K562 (cell line): ENCODE data around the gene ZDHHC8. TPM values are rescaled to one million over a fixed set of nuclear protein-coding genes. Genes with fewer than 3 reads are reported as not detected.

Source experiments
- C11orf30 ChIP-seq: fragments of 450-650 bp; IDR thresholded peaks from 2 replicates; pipeline ENCODE4 v1.6.1; 2016; ENCODE audit warnings: low read depth, mild to moderate bottlenecking
- DNMT1 ChIP-seq: fragments of 450-650 bp; IDR thresholded peaks from 2 replicates; pipeline ENCODE4 v1.6.1; 2016; ENCODE audit warnings: antibody characterized with exemption, mild to moderate bottlenecking
- GABPB2 ChIP-seq: fragments of 250-450 bp; sonication (Bioruptor Pico); conservative IDR thresholded peaks from 2 replicates; pipeline ENCODE4 v1.5.1; 2021; ENCODE audit warnings: mild to moderate bottlenecking
- HMGXB4 ChIP-seq: sonication (generic); formaldehyde crosslinking; IDR thresholded peaks from 2 replicates; pipeline ENCODE4 v1.8.1; 2023; ENCODE audit warnings: mild to moderate bottlenecking, missing genetic modification reagents
- IRF2 ChIP-seq: sonication (generic); formaldehyde crosslinking; IDR thresholded peaks from 2 replicates; pipeline ENCODE4 v1.8.1; 2022; ENCODE audit warnings: mild to moderate bottlenecking, missing genetic modification reagents
- KDM5B ChIP-seq: fragments of 200-600 bp; sonication (generic); IDR thresholded peaks from 2 replicates; pipeline ENCODE4 v1.6.1; 2012; ENCODE audit warnings: low read depth, mild to moderate bottlenecking, moderate library complexity, low read length, control low read depth, inconsistent platforms; ENCODE audit not compliant: insufficient replicate concordance
- MBD2 ChIP-seq: sonication (generic); IDR thresholded peaks from 2 replicates; pipeline ENCODE4 v1.6.1; 2016; ENCODE audit warnings: low read depth, borderline replicate concordance
- PPARD ChIP-seq: fragments of 250-450 bp; sonication (Bioruptor Pico); IDR thresholded peaks from 2 replicates; pipeline ENCODE4 v1.8.0; 2022; ENCODE audit warnings: inconsistent platforms, mild to moderate bottlenecking, moderate library complexity
- SMAD1 ChIP-seq: fragments of 150-350 bp; IDR thresholded peaks from 2 replicates; pipeline ENCODE4 v1.6.1; 2014; ENCODE audit warnings: low read length, low read depth; ENCODE audit not compliant: partially characterized antibody
- SMC3 ChIP-seq: conservative IDR thresholded peaks from 2 replicates; pipeline ENCODE4 v1.6.1; 2011; ENCODE audit warnings: low read depth, low read length, improper control_type of control experiment; ENCODE audit not compliant: insufficient read depth
- SNRNP70 ChIP-seq: fragments of 200-400 bp; formaldehyde crosslinking; optimal IDR thresholded peaks from 2 replicates; pipeline ENCODE3; 2017; ENCODE audit warnings: low read depth, low read length
- U2AF1 ChIP-seq: fragments of 200-400 bp; formaldehyde crosslinking; optimal IDR thresholded peaks from 2 replicates; pipeline ENCODE3; 2017; ENCODE audit warnings: mild to moderate bottlenecking, low read depth, low read length, moderate library complexity
- ZNF263 ChIP-seq: sonication (generic); formaldehyde crosslinking; IDR thresholded peaks from 2 replicates; pipeline ENCODE4 v1.8.0; 2022; ENCODE audit warnings: mild to moderate bottlenecking, missing genetic modification reagents, borderline replicate concordance
- ZNF436 ChIP-seq: fragments of 250-450, 450-650 bp; sonication (Bioruptor Pico); formaldehyde crosslinking; IDR thresholded peaks from 2 replicates; pipeline ENCODE4 v1.7.0; 2020; ENCODE audit warnings: mild to moderate bottlenecking
- ZNF449 ChIP-seq: fragments of 250-450 bp; sonication (Bioruptor Pico); IDR thresholded peaks from 2 replicates; pipeline ENCODE4 v1.8.0; 2022; ENCODE audit warnings: moderate library complexity, mild to moderate bottlenecking, inconsistent platforms
- ZNF717 ChIP-seq: fragments of 250-450 bp; sonication (Bioruptor Pico); IDR thresholded peaks from 2 replicates; pipeline ENCODE4 v1.5.0; 2021
- ZSCAN32 ChIP-seq: fragments of 450-650 bp; formaldehyde crosslinking; IDR thresholded peaks from 2 replicates; pipeline ENCODE4 v1.4.0; 2020; ENCODE audit warnings: mild to moderate bottlenecking, moderate library complexity
- polyA plus RNA-seq, 8 experiments: library from polyadenylated mRNA; depleted of rRNA in 4 of 8; stranded (reverse) in 5 of 8; unstranded in 3 of 8; fragments of >200 nt; fragmentation: Nextera tagmentation in 2 of 8; fragmentation: Illumina TruSeq in 1 of 8; extraction: Ambion mirVana in 2 of 8; extraction: Trizol in 1 of 8; gene quantifications; 2 replicates each; pipeline versions ENCODE4 v1.2.1 to v1.2.3, GENCODE V29; 2011 to 2014; ENCODE audit warnings: inconsistent platforms in 1 of 8, missing spikeins in 1 of 8
- total RNA-seq, 7 experiments: library from RNA; depleted of rRNA in 6 of 7; stranded (reverse); fragments of >200 nt in 6 of 7; fragmentation: Illumina TruSeq in 2 of 7; extraction: Trizol in 2 of 7; gene quantifications; 2 replicates each; pipeline versions ENCODE4 v1.2.1 to v1.2.3, GENCODE V29; 2011 to 2021; ENCODE audit warnings: low replicate concordance in 1 of 7
- TF ChIP-seq, protein P1 (sequence below): fragments of 250-450 bp; sonication (Bioruptor Pico); IDR thresholded peaks from 2 replicates; pipeline ENCODE4 v1.5.0; 2021; ENCODE audit warnings: mild to moderate bottlenecking, moderate library complexity
- TF ChIP-seq, protein P2 (sequence below): sonication (generic); formaldehyde crosslinking; IDR thresholded peaks from 2 replicates; pipeline ENCODE4 v1.8.1; 2022; ENCODE audit warnings: missing genetic modification reagents

Gene ZDHHC8
- total and polyA plus RNA-seq, 9 of the 15 experiments (the other 6 are each of a cell fraction or from before 2014, with no cell fraction given): 0.04 to 109 (median 16.4) TPM

DNA sequence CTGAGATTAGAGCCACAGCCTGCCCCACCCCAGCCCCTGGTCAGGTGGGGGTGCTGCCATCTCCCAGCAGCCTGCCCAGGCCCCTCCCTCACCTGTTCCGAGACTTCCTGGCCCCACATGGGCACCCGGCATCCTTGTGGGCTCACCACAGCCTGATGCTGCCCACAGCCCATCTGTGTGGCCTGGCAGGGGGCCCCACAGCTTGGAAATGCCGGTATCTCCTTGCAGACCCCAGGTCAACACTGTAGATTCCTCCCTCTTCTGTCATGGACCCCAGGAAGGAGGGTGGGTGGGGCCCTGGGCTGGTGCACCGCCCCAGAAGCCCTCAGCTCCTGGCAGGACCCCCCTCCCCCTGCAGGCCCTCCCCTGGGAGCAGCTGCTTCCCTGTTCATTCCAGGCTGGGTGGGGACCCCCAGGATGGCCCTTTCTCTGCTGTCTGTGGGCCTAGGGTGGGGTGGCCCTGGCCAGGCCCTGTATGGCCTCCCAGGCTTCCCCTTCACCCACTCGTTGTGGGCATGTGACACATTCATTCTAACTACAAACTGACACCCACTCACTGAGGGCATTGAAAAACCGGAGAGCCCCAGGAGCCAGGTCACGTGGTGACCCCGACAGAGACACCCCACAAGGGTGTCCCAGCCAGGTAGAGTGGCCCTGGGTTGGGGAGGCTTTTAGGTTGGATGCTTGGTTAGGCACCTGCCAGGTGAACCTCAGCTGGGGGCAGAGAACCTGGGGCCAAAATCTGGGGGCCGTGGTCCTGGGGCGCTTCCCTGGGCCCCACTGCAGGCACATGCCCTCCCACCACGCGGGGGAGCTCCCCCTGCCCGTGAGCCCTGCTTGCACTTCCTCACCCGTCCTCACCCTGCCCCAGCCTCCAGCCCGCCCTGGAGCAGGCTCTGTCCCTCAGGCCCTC lies 63.3 kb downstream of the ZDHHC8 start (continued):
- TF ChIP-seq, protein P1, sequence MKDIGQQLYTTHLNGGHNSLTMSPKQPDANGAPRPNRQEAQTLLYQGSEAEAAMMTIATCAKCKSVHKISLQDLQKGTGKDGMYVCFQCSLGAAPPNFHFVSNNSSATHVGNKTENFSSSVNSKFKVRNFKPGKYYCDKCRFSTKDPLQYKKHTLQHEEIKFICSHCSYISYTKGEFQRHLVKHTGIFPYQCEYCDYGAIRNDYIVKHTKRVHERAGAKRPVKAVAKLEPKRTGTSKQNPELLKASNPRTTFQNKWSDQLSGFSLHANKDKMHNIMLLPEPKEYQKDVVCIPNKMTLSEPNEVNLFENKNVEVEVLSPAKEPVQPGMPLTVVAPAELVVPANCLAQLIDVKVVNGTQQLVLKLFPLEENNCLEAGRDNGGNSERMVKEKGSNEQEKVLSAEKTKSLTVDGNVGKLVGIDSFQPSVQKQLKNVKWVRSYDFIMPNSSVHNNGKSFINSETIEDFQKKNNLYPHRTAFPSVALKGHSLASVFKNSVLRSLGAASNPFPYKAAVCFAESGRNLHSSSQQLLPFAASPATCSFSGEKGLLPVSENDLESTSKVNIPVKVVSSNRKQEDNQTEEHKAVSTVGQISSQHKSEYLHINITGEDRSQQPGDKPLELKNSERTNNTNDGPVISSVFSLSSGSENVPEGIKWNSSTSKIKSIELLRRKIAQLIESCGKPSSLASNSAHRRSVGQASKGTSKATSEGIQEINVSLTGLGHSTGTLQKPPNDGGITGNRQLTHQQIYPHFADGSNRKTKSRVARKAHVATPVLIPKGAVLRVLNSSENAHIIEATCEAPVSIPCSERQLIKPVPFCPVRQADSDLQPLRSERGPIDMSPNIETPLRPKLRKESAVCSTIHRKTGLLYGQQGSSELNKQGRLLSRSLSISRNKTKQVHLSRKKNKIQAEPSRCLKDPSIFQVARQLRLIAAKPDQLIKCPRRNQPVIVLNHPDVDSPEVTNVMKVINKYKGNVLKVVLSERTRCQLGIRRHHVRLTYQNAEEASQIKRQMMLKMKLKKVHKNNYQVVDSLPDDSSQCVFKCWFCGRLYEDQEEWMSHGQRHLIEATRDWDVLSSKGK (CRISPR knock-in tag): no peak
- no peak for TF ChIP-seq MBD2
- no peak for TF ChIP-seq SNRNP70
- TF ChIP-seq GABPB2: no peak
- no peak for TF ChIP-seq ZNF449 (CRISPR knock-in tag)
- no peak for TF ChIP-seq PPARD (CRISPR knock-in tag)
- TF ChIP-seq C11orf30: no peak
- no peak for TF ChIP-seq SMAD1
- TF ChIP-seq SMC3: no peak
- TF ChIP-seq ZSCAN32 (CRISPR knock-in tag): no peak
- TF ChIP-seq, protein P2, sequence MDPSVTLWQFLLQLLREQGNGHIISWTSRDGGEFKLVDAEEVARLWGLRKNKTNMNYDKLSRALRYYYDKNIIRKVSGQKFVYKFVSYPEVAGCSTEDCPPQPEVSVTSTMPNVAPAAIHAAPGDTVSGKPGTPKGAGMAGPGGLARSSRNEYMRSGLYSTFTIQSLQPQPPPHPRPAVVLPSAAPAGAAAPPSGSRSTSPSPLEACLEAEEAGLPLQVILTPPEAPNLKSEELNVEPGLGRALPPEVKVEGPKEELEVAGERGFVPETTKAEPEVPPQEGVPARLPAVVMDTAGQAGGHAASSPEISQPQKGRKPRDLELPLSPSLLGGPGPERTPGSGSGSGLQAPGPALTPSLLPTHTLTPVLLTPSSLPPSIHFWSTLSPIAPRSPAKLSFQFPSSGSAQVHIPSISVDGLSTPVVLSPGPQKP (CRISPR knock-in tag): no peak
- no peak for TF ChIP-seq KDM5B
- no peak for TF ChIP-seq ZNF717 (CRISPR knock-in tag)
- no peak for TF ChIP-seq IRF2
- TF ChIP-seq DNMT1: no peak
- TF ChIP-seq HMGXB4 (CRISPR knock-in tag): no peak
- no peak for TF ChIP-seq ZNF263
- no peak for TF ChIP-seq ZNF436
- no peak for TF ChIP-seq U2AF1
